GM23248 (cell line): ENCODE measurements around the gene BTBD17. TPM values are rescaled to one million over a fixed set of nuclear protein-coding genes. Genes with fewer than 3 reads are reported as not detected.

Experiments used
- DNase-seq: peaks from one replicate; pipeline ENCODE4 v3.0.0-alpha.2; 2015
- H2AFZ ChIP-seq: fragments of 200-600 bp; sonication (generic); 2 replicates; pipeline ENCODE4 v1.6.1; 2016; ENCODE audit warnings: antibody characterized with exemption
- H3F3A ChIP-seq: fragments of 200-600 bp; sonication (generic); 2 replicates; pipeline ENCODE4 v1.6.1; 2016; ENCODE audit warnings: mild to moderate bottlenecking, antibody characterized with exemption, mixed run types; ENCODE audit not compliant: insufficient read depth
- H3K27ac ChIP-seq: fragments of 200-600 bp; sonication (generic); 2 replicates; pipeline ENCODE4 v1.5.1; 2016; ENCODE audit warnings: mild to moderate bottlenecking
- H3K27me3 ChIP-seq: fragments of 200-600 bp; sonication (generic); replicated peaks from 2 replicates; pipeline ENCODE4 v1.6.1; 2016; ENCODE audit warnings: mild to moderate bottlenecking; ENCODE audit not compliant: insufficient read depth
- H3K36me3 ChIP-seq: fragments of 200-600 bp; sonication (generic); 2 replicates; pipeline ENCODE4 v1.6.1; 2016; ENCODE audit warnings: low read depth, mild to moderate bottlenecking
- H3K4me1 ChIP-seq: fragments of 200-600 bp; sonication (generic); 2 replicates; pipeline ENCODE4 v1.6.1; 2016; ENCODE audit warnings: mild to moderate bottlenecking; ENCODE audit not compliant: insufficient read depth
- H3K4me2 ChIP-seq: fragments of 200-600 bp; sonication (generic); one replicate; pipeline ENCODE4 v1.6.1; 2016; ENCODE audit warnings: mild to moderate bottlenecking; ENCODE audit not compliant: unreplicated experiment
- H3K4me3 ChIP-seq: fragments of 200-600 bp; sonication (generic); 2 replicates; pipeline ENCODE4 v1.5.1; 2016; ENCODE audit warnings: mild to moderate bottlenecking
- H3K79me2 ChIP-seq: fragments of 200-600 bp; sonication (generic); 2 replicates; pipeline ENCODE4 v1.6.1; 2016; ENCODE audit warnings: mild to moderate bottlenecking; ENCODE audit not compliant: insufficient read depth
- H3K9ac ChIP-seq: fragments of 200-600 bp; sonication (generic); 2 replicates; pipeline ENCODE4 v1.6.1; 2016; ENCODE audit warnings: mild to moderate bottlenecking
- H3K9me2 ChIP-seq: fragments of 200-600 bp; sonication (generic); 2 replicates; pipeline ENCODE4 v1.6.1; 2016; ENCODE audit warnings: mixed run types, mild to moderate bottlenecking, moderate library complexity; ENCODE audit not compliant: insufficient read depth
- H3K9me3 ChIP-seq: fragments of 200-600 bp; sonication (generic); one replicate; pipeline ENCODE4 v1.6.1; 2017; ENCODE audit warnings: low read depth
- H4K20me1 ChIP-seq: fragments of 200-600 bp; sonication (generic); 2 replicates; pipeline ENCODE4 v1.6.0; 2016; ENCODE audit not compliant: insufficient read depth
- EZH2 ChIP-seq: fragments of 200-600 bp; sonication (generic); IDR thresholded peaks from 2 replicates; pipeline ENCODE4 v1.6.1; 2018; ENCODE audit warnings: antibody characterized with exemption, mild to moderate bottlenecking; ENCODE audit not compliant: insufficient read depth, poor library complexity, severe bottlenecking
- EZH2phosphoT487 ChIP-seq: fragments of 200-600 bp; sonication (generic); IDR thresholded peaks from 2 replicates; pipeline ENCODE4 v1.6.1; 2018; ENCODE audit warnings: antibody characterized with exemption, moderate library complexity, mild to moderate bottlenecking, low read depth; ENCODE audit not compliant: insufficient read depth
- WGBS, 2 experiments: methylation state at CpG; one replicate each; pipeline ENCODE4 v1.1.6; 2015 to 2017; ENCODE audit warnings: low lambda C conversion rate in 2 of 2, low coverage in 1 of 2; ENCODE audit errors: missing lambda C conversion rate in 2 of 2; 5-methylcytosine and 5-hydroxymethylcytosine counted together
- in situ Hi-C: fragments of 300-500 bp; cut with MboI; formaldehyde crosslinking; loops from 2 replicates; pipeline ENCODE4 v1.15.0; 2020
- polyA plus RNA-seq: library from polyadenylated mRNA; unstranded; fragments of >200 nt; fragmentation: Nextera tagmentation; extraction: Ambion mirVana; gene quantifications from 2 replicates; pipeline ENCODE4 v1.2.1, GENCODE V29; 2016
- total RNA-seq: library from RNA; depleted of rRNA; stranded (reverse); fragments of >200 nt; shearing (Covaris generic); gene quantifications from 2 replicates; pipeline ENCODE4 v1.2.3, GENCODE V29; 2014

The BTBD17 gene
- total and polyA plus RNA-seq, 2 experiments from 2014 or later = 0.10 TPM; not detected in 1

DNA sequence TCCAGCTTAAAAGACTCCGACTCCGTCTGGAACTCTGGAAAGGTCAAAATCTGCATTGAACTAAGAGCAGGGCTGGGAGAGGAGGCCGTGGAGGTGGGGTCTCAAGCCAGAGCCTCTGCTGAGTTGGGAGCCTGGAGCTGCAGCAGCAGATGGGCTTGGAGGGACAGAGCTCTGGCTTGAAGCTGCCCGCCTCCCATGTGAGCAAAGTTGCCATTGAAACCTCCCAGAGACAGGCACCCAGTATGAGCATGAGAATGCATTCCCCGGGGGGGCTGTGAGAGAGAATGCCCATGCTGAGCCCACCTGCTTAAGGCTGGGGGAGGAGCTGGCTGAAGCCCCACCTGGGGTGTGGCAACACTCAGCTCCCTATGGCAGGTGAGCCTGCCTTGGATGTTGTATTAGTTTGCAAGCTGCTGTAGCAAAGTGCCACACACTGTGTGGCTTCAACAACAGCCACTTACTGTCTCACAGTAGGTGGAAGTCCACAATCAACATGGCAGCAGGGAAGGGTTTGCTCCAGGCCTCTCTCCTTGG, 26.1 kb downstream of the BTBD17 start:
- Histone ChIP-seq H2AFZ (no peak overlapping the region), H3K36me3 (no peaks in the 10 kb centered on the region), H3K4me2 (no peak overlapping the region), H3K79me2 (no peaks in the 10 kb centered on the region), H3K9ac (no peak overlapping the region), H3K27ac (no peak overlapping the region), H3K9me2 (no peaks in the 10 kb centered on the region), H3K9me3 (no peaks in the 10 kb centered on the region), H3K4me1 (no peaks in the 10 kb centered on the region), H3F3A (no peaks in the 10 kb centered on the region), H3K4me3 (no peak overlapping the region), H4K20me1 (no peaks in the 10 kb centered on the region), H3K27me3 (peaks cover 14% of the 10 kb centered on the region)
- TF ChIP-seq EZH2 = no peak
- TF ChIP-seq EZH2phosphoT487 = no peak
- in situ Hi-C loops = no loop called here
- 33 to 44% methylated on average over 5 of the region's 5 CpGs for WGBS, 2 experiments
- DNase-seq = no peak

DNA sequence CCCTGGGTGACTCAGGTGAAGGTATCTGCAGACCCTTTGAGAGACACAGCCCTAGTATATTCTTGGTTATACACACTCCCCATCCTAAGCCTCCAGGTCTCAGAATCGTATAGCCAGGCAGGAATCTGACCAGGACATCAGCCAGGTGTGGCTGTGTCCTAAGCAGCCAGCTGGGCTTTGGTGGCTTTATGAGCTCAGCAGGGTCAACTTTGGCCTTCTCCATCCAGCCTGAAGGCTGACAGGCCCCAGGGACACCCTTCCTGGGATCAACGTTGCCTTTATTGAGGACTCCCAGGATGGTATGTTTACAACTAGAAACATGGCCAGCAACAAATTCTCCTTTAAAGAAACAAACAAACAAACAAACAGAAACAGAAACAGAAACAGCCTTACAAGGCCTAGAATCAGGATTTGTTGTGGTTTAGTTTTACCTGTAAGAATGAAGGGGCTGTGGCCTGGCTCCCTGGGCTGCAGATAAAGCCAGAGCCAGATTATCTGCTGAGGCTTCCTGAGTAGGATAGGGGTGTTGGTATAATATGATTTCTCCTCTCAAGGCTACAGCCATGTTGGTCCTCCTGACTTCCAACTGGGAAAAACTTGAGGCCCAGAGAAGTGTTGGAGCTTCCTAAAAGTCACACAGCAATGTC, 27.2 kb downstream of the BTBD17 start:
- Histone ChIP-seq H2AFZ (no peak overlapping the region), H4K20me1 (no peaks in the 10 kb centered on the region), H3K9me3 (no peaks in the 10 kb centered on the region), H3K4me2 (no peak overlapping the region), H3K9ac (no peak overlapping the region), H3F3A (no peaks in the 10 kb centered on the region), H3K27me3 (peaks cover 15% of the 10 kb centered on the region), H3K4me1 (no peaks in the 10 kb centered on the region), H3K79me2 (no peaks in the 10 kb centered on the region), H3K4me3 (no peak overlapping the region), H3K36me3 (no peaks in the 10 kb centered on the region), H3K27ac (no peak overlapping the region), H3K9me2 (no peaks in the 10 kb centered on the region)
- DNase-seq = peak; percentile 19
- in situ Hi-C loops = no loop called here
- WGBS, 2 experiments = 33 to 39% methylated on average over 2 of the region's 2 CpGs
- TF ChIP-seq EZH2phosphoT487 = no peak
- TF ChIP-seq EZH2 = no peak

DNA sequence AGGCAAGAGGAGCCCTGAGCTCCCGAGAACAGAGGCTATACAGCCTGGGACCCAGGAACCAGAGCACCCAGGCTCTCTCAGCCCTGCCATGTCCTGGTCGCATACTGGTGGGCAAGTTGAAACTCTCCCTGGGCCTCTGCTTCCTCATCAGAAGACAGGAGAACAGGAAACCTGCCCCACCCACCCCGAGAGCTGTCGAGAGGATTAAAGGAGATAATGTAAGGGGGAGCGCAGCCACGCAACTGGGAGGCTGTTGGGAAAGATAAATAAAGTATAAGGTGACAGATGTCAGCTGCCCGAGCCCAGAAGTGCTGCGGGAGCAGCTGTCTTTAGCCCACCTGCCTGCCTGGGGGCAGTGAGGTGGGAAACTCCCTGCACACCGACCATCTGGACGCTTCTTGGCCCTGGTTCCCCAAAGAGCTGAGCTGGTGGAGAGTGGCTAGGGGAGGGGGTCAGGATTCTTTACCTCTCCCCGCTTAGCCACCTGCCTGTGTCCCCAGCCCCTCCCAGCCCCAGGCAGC, 28.8 kb downstream of the BTBD17 start:
- Histone ChIP-seq H4K20me1 (no peaks in the 10 kb centered on the region), H3K4me2 (no peak overlapping the region), H3K27me3 (peaks cover 15% of the 10 kb centered on the region; the same call in 1 of the 2 replicates), H3K79me2 (no peaks in the 10 kb centered on the region), H3F3A (no peaks in the 10 kb centered on the region), H3K9me3 (no peaks in the 10 kb centered on the region), H3K36me3 (no peaks in the 10 kb centered on the region), H3K4me3 (no peak overlapping the region), H3K4me1 (no peaks in the 10 kb centered on the region), H3K9ac (no peak overlapping the region), H2AFZ (no peak overlapping the region), H3K9me2 (no peaks in the 10 kb centered on the region), H3K27ac (no peak overlapping the region)
- in situ Hi-C loops = no loop called here
- TF ChIP-seq EZH2 = no peak
- TF ChIP-seq EZH2phosphoT487 = no peak
- DNase-seq = no peak
- WGBS, 2 experiments = 25 to 27% methylated on average over 11 of the region's 11 CpGs

DNA sequence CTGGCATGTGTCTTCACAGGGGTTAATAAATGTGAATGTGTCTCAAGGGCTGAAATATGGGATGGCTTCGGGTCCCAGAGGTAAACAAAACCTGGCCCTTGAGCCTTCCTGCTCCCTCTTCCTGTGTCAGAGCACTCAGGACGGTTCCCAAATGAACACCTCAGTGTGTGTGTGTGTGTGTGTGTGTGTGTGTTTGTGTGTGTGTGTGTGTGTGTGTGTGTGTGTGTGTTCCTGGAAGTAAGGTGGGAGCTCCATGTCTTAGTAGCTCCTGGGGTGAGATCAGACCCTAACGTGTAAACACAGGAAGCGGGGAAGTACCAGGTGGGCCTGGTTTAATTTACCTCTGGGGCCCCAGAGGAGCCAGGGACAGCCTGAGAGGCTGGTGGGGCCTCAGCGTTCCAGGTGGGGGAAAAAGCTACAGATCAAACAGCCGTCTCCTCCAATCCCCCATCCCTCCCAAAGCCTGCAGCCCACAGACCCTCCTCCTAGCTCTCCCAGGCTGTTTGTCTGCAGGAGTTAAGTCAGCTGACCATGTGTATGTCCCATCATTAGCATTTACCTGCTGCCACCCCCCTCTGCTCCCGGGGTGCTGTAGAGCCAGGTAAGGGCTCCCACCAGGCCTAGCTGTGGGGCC, 29.5 kb downstream of the BTBD17 start:
- DNase-seq = no peak
- Histone ChIP-seq H3K4me2 (no peak overlapping the region), H3K27me3 (peaks cover 10% of the 10 kb centered on the region; the same call in 1 of the 2 replicates), H3K36me3 (no peaks in the 10 kb centered on the region), H3K9ac (no peak overlapping the region), H3K27ac (no peak overlapping the region), H3K4me1 (no peaks in the 10 kb centered on the region), H3K9me2 (no peaks in the 10 kb centered on the region), H3K4me3 (no peak overlapping the region), H3F3A (no peaks in the 10 kb centered on the region), H3K9me3 (no peaks in the 10 kb centered on the region), H3K79me2 (no peaks in the 10 kb centered on the region), H4K20me1 (no peaks in the 10 kb centered on the region), H2AFZ (no peak overlapping the region)
- 24 to 29% methylated on average over 7 of the region's 7 CpGs for WGBS, 2 experiments
- TF ChIP-seq EZH2 (no peak), EZH2phosphoT487 (no peak)
- in situ Hi-C loops = no loop called here
